SW 1271 (cell line): ENCODE measurements around the gene LGR5.
"Not testable (repeated sequence)": the region's sequence is repeated elsewhere in the genome, so short reads cannot be mapped to it uniquely, and the experiment has no call there.

ENCODE experiments used
- DNase-seq, 2 experiments: peaks; one replicate each; lab custom pipeline; 2025; lab: John Stamatoyannopoulos, UW

Gene LGR5

GRCh38 chr12:71552728-71553501 lies 113.3 kb downstream of the LGR5 start:
- DNase-seq, result no peak

GRCh38 chr12:71555191-71555590 lies 115.6 kb downstream of the LGR5 start:
- no peak for DNase-seq

- not testable (repeated sequence) for DNase-seq
Observed at GRCh38 chr12:71555789-71556188, 116.2 kb downstream of the LGR5 start.

- no peak for DNase-seq
Observed at GRCh38 chr12:71556448-71556847, 116.8 kb downstream of the LGR5 start.

- peak; percentile 85 to 86 for DNase-seq
Observed at GRCh38 chr12:71556875-71557274, 117.3 kb downstream of the LGR5 start.

GRCh38 chr12:71558445-71558844 lies 118.8 kb downstream of the LGR5 start:
- DNase-seq, result no peak

- DNase-seq, result no peak
Observed at GRCh38 chr12:71562676-71563595, 123.3 kb downstream of the LGR5 start.

- DNase-seq, result no peak
Observed at GRCh38 chr12:71565535-71565934, 125.9 kb downstream of the LGR5 start.

- no peak for DNase-seq
Observed at GRCh38 chr12:71566655-71567054, 127.1 kb downstream of the LGR5 start.

GRCh38 chr12:71567537-71567936 lies 127.9 kb downstream of the LGR5 start:
- no peak for DNase-seq

GRCh38 chr12:71569885-71570284 lies 130.3 kb downstream of the LGR5 start:
- not testable (repeated sequence) for DNase-seq

- DNase-seq, result no peak
Observed at GRCh38 chr12:71576496-71576895, 136.9 kb downstream of the LGR5 start.

GRCh38 chr12:71578694-71579258 lies 139.2 kb downstream of the LGR5 start:
- no peak for DNase-seq

- DNase-seq, result no peak
Observed at GRCh38 chr12:71581206-71581605, 141.6 kb downstream of the LGR5 start.

- no peak for DNase-seq
Observed at GRCh38 chr12:71582925-71583324, 143.3 kb downstream of the LGR5 start.

- DNase-seq, result no peak
Observed at GRCh38 chr12:71584356-71584755, 144.8 kb downstream of the LGR5 start.

- DNase-seq, result no peak
Observed at GRCh38 chr12:71585218-71585617, 145.6 kb downstream of the LGR5 start.

GRCh38 chr12:71587012-71587411 lies 147.4 kb downstream of the LGR5 start:
- DNase-seq, result no peak

- no peak for DNase-seq
Observed at GRCh38 chr12:71589478-71589881, 149.9 kb downstream of the LGR5 start.

GRCh38 chr12:71591601-71592000 lies 152.0 kb downstream of the LGR5 start:
- no peak for DNase-seq

GRCh38 chr12:71592841-71593240 lies 153.2 kb downstream of the LGR5 start:
- DNase-seq, result no peak

- DNase-seq, result no peak
Observed at GRCh38 chr12:71594214-71594948, 154.8 kb downstream of the LGR5 start.
